HTR-8/SVneo (cell line): ENCODE data around the gene TTYH1.
A peak's percentile ranks its signal among the peaks of the same experiment; 100 is the strongest.
"Not testable (repeated sequence)": the region's sequence is repeated elsewhere in the genome, so short reads cannot be mapped to it uniquely, and the experiment has no call there.

ENCODE experiments used
- DNase-seq: peaks from one replicate; pipeline ENCODE4 v3.0.0; 2011; ENCODE audit warnings: low spot score, mixed read lengths; ENCODE audit not compliant: insufficient read length
- FAIRE-seq: peaks from 2 replicates; lab custom pipeline; 2011; peaks lifted over from hg19 to GRCh38; lab: Jason Lieb, UNC

Gene TTYH1

DNA sequence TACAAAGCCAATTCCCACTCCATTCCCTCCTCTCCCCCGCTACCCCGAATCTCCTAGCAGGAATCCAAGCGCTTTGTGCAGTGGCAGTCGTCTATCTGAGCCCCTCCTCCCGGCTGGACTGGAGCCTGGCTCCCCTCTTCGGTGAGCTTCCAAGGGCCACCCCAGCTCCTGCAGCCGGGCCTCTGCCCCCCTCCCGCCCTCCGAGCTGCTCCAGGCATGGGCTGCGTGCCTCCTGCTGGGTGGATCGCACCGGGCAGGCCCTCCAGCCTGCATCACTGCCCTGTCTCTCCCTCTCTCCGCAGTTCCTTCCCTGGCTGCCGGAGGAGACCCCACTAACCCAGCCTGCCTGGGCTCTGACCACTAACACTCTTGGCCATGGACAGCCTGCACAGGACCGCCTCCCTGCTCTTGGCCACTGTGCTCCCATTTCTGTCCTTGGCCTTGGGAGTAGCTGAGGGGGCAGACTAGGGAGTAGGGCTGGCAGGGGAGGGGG is 20.8 kb downstream of the TTYH1 start:
- no peak for FAIRE-seq
- no peak for DNase-seq

DNA sequence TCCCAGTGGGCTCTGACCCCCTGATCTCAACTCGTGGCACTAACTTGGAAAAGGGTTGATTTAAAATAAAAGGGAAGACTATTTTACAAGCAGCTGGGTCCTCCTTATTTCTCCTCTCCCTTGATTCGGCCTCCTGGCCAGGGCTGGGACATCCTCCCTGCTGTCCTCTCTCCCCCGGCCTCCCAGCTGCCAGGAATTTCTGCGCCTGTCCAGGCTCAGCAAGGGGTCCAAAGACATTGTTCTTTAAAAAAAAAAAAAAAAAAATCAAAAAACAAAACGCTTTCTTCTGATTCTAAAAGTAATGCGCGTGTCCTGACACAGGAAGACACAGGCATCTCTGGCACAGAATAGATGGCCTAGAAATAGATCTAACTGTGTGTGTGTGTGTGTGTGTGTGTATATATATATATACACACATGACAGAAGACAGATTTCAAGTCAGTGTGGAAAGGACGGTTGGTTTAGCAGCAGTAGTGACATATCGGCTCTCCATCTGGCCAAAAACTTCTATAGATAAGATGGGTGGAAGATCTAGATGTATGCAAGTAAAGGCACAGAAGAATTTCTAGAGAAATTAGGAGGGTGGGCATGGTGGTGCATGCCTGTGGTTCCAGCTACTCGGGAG is 21.5 kb downstream of the TTYH1 start:
- FAIRE-seq, result no peak
- DNase-seq, result no peak

DNA sequence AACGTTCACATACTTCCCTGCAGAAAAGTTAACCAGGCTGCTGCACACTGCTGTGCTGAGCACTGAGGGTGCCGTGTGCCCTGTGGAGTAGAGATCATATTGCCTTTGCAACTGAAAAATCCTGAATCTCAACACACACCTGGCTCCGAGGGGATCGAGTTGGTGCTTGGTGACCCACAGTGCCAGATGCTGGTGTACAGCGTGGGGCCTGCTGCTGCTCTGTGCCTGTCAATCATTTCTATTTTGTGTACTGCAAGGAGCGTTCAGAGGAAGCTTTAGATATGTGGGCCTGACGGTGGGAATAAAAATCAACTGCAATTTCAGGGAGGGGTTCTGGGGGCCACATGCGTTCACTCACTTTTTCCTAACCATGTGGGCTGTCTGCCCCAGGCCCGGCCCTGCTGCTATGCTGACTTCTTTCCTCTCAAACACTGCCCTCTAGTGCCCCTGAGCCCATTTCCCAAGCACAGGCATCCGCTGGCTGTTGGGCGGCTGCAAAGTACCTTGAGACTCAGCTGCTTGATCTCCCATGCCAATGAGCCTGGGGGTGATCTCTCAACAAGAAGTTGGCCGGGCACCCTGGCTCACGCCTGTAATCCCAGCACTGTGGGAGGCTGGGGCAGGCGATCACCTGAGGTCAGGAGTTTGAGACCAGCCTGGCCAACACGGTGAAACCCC is 24.0 kb downstream of the TTYH1 start:
- DNase-seq (no peak), FAIRE-seq (no peak)

DNA sequence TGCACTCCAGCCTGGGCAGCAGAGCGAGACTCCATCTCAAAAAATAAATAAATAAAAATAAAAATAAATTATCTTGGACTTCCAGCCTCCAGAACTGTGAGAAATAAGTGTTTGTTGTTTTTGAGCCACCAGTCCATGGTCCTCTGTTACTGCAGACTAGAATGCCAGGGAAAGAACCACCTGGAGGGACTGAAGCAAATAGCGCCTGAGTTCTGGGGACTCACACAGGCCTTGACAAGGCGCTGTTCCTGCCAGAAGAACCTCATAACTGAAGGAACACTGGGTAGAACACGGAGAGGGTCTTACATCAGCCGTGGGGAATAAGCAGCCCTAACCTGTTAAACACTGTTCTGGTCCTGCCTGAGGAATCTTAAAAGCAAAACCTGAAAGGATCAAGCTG is 25.4 kb downstream of the TTYH1 start:
- DNase-seq (no peak), FAIRE-seq (no peak)

DNA sequence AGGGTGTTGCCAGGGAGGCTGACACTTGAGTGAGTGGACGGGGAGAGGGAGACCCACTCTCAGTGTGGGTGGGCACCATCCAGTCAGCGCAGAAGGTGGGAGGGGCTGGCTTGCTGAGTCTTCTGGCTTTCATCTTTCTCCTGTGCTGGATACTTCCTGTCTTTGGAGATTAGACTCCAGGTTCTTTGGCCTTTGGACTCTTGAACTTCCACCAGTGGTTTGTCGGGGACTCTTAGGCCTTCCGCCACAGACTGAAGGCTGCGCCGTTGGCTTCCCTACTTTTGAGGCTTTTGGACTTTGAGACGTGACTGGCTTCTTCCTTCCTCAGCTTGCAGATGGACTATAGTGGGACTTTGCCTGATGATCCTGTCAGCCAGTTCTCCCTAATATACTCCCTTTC is 29.5 kb downstream of the TTYH1 start:
- FAIRE-seq (no peak), DNase-seq (no peak)

DNA sequence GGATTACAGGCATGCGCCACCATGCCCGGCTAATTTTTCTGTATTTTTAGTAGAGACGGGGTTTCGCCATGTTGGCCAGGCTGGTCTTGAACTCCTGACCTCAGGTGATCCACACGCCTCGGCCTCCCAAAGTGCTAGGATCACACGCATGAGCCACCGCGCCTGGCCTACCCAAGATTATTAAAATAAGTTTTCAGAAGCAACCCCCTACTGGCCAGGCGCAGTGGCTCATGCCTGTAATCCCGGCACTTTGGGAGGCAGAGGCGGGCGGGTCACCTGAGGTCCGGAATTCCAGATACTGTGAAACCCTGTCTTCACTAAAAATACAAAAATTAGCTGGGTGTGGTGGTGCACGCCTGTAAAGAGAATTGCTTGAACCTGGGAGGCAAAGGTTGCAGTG is 31.1 kb downstream of the TTYH1 start:
- not testable (repeated sequence) for DNase-seq, FAIRE-seq

DNA sequence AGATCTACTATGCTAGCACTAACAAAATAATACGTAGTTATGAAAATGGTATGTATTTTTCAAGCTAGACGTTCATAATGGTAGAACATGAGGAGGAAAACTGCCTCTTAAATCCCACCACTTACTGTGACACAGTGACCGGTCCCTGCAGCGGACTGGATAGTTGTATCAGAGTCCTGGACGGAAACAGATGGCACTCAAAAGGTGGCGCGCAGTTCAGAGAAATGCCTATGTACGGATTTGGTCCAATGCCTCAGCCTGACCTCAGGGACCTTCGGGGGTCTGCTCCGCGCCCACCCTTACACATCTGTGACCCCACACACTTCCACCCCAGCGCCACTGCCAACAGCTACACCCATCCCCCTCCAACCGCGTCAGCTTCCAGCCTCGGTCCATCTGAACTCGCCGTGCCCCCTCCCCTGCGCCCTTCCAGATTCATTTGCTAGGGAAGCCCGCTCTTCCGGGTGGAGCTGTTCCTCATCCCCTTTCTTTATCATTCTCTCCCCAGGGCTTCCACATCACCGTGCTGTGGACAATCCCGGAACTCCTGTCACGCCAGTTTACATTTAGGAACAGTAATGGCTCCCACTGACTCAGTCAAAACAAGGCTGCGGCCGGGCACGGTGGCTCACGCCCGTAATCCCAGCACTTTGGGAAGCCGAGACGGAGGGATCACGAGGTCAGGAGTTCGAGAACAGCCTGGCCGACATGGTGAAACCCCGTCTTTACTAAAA is 32.9 kb downstream of the TTYH1 start:
- no peak for FAIRE-seq

DNA sequence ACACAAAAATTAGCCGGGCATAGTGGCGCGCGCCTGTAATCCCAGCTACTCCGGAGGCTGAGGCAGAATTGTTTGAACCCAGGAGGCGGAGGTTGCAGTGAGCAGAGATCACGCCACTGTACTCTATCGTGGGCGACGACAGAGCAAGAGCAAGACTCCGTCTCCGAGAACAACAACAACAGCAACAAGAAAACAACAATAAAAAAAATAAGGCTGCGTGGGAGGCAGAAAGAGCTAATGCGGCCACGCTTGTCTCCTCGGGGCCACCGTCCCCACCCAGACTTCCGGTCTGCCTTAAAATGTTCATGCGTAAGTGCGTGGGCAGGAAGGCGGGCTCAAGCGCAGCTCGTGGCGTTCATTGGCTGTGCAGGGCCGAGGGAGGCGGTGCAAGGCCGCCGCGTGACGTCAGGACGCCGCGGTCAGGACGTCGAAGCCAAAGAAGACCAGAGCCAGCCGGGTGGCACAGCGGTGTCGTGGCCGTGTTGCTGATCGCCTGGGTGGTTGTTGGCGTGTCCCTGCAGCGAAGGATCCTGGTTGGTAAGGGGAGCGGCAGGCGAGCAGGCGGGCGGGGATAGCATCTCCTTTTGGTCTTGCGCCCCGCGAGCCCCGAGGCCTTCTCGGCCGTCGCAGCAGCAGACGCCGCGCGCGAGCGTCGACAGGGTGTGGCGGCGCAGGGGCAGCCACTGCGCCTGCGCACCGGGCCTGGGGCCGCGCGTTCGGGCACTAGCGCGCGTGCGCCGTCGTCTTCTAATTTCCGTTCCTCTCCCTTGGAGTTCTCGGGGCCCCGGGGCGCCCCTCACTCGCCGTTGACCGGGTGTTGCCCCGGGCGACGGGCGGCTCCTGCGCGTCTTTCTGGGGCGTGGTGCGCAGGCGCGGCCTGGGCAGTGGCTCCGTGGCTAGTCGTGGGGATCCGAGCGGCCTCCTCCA is 33.8 kb downstream of the TTYH1 start, which contains the start of gene LENG8:
Gene LENG8, plus strand, starts transcription at position 426 of the 927 bp plus-strand sequence. CDS start 2,146 bp downstream, outside the sequence.
- DNase-seq (peak; percentile 95), FAIRE-seq (peak; percentile 99)

More for the DNA sequence above, 32.9 kb downstream of the TTYH1 start:
- peak; percentile 51 for DNase-seq

DNA sequence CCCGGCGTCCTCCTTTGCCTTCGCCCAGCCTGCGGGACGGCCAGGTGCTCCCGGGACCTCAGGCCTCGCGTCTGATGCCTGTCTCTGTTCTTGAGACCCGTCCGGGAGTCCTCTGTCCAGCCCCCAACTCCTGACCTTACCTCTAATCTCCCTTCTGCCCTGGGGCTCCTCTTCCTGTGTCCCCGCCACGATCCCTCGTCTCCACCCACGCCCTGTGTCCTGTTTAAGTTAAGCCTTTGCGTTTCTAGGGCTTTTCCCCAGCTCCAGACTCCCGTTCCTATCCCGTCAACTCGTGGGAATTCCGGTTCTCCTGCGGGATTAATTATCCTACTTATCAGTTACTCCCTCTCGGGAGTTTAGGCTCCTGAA is 34.4 kb downstream of the TTYH1 start:
- FAIRE-seq, result no peak

DNA sequence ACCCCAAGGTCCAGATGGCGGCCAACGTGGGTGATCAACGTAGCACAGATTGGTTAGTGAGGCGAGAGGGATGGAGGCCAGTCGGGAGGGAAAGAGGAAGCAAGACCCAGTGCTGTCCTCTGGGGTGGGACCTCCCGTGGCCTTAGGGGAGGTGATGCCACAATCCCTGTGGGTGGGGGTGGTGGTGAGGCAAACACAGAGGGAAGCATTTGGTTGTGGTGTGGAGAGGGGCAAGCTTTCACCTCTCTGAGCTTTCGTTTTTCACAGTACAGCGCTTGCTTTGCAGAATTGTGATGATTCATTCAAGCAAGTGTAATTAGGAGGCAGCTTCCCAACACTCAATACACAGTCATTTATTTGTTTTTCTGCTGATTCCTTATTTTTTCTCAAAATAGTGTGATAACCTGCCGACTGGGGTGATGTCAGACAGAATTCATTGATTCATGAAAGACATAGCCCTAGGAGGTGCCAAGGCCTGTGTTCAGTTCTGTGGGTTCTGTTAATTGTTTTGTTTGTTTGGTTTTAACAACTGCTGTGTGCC is 36.1 kb downstream of the TTYH1 start:
- DNase-seq (no peak), FAIRE-seq (no peak)

More for the DNA sequence above, 34.4 kb downstream of the TTYH1 start:
- no peak for DNase-seq

DNA sequence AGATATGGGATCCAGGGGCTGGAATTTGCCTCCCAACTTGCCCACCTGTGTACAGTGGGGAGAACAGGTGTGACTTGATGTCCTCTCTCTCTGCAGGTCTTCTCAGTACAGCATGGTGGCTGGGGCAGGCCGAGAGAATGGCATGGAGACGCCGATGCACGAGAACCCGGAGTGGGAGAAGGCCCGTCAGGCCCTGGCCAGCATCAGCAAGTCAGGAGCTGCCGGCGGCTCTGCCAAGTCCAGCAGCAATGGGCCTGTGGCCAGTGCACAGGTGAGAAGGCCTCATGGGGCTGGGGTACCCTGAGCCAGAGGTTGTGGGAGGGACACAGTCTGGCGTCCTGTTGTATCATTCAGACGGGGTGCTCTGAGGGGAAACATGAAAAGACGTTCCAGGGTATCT is 36.7 kb downstream of the TTYH1 start:
- FAIRE-seq (no peak), DNase-seq (no peak)

DNA sequence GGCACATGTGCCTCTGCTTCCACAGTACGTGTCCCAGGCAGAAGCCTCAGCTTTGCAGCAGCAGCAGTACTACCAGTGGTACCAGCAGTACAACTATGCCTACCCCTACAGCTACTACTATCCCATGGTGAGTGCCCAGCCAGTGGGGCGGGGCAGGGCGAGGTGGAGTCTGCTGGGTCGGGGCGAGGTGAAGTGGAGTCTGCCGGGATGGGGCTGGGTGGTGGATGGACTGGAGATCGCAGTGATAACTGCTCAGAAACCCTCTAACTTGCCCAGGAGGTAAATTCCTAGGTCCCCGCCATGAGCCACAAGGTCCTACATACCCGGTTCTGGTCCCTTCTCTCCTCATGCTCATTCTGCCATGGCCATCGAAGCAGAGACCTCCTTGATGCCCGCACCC is 37.4 kb downstream of the TTYH1 start:
- FAIRE-seq (no peak), DNase-seq (no peak)

DNA sequence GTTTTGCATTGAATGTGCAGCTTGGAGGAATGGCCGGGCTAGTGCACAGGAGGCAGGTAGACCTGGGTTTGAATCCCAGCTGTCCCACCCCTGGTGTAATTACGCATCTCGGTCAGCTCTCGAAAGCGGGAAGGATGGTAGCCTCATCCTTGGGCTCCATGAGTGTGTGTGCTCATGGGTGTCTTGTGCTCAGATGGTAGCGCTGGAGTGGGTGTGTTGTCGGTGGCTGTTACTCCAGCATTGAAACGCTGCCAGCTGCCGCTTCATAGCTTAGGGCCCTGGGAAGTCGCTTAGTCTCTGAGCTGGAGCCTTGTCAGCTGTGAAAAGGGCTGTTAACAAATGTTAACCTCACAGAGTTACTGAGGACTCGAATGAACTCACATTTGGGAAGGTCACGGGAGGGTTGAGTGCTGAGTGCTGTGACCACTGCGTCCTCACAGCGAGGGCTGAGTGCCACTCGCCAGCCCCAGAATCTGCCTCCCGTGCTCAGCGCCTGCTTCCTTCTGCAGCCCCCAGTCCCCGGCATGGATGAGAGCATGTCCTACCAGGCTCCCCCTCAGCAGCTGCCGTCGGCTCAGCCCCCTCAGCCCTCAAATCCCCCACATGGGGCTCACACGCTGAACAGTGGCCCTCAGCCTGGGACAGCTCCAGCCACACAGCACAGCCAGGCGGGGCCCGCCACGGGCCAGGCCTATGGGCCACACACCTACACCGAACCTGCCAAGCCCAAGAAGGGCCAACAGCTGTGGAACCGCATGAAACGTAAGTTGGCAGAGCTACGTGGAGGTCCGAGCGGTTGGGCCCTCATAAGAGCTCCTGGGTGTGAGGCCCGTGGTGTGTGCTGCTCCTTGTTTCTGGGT is 38.9 kb downstream of the TTYH1 start:
- DNase-seq (no peak), FAIRE-seq (no peak)

DNA sequence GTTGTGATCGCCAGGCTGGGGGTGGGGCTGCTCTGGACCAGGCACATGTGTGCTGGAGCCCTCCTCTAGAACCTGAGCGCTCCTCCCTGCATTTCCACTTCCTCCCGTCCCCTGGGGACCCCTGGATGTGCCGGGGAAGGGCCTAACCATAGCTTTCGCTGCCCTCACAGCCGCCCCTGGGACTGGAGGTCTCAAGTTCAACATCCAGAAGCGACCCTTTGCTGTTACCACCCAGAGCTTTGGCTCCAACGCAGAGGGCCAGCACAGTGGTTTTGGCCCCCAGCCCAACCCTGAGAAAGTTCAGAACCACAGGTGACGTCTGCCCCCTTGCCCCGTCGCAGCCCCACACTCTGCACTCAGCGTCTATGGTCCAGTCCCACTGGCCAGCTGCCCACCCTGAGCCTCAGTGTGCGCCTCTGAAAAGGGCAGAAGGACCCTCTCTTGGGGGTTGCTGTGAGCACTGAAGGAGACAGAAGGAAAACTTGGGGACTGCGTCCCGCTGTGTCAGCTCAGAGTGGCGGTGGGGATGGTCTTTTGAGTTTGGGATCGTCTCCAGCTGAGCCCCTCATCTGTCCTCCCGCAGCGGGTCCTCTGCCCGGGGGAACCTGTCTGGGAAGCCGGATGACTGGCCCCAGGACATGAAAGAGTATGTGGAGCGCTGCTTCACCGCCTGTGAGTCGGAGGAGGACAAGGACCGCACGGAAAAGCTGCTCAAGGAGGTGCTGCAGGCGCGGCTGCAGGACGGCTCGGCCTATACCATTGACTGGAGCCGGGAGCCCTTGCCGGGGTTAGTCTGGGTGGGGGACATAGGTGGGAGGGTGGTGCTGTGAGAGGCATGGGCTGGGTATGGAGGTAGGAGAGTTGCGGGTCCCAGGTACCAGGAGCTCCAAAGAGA is 39.8 kb downstream of the TTYH1 start:
- no peak for DNase-seq
- FAIRE-seq, result no peak

DNA sequence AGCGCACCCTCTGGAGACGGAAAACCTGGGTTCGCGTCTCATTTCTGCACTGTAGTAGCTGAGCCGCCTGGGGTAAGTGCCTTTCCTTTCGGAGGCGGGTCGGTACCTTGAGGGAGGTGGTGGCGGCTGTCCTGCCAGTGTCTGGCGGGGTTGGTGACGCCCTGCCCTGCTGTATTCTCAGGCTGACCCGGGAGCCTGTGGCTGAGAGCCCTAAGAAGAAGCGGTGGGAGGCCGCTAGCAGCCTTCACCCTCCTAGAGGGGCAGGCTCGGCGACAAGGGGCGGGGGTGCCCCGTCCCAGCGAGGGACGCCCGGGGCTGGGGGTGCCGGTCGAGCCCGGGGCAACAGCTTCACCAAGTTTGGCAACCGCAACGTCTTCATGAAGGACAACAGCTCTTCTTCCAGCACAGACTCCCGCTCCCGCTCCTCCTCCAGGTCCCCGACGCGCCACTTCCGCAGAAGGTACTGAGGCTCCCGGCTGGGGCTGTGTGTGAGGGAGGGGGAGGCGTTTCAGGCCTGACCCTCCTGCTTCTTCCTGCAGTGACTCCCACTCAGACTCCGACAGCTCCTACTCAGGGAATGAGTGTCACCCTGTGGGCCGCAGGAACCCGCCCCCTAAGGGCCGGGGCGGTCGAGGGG is 40.6 kb downstream of the TTYH1 start:
- DNase-seq (no peak), FAIRE-seq (no peak)

DNA sequence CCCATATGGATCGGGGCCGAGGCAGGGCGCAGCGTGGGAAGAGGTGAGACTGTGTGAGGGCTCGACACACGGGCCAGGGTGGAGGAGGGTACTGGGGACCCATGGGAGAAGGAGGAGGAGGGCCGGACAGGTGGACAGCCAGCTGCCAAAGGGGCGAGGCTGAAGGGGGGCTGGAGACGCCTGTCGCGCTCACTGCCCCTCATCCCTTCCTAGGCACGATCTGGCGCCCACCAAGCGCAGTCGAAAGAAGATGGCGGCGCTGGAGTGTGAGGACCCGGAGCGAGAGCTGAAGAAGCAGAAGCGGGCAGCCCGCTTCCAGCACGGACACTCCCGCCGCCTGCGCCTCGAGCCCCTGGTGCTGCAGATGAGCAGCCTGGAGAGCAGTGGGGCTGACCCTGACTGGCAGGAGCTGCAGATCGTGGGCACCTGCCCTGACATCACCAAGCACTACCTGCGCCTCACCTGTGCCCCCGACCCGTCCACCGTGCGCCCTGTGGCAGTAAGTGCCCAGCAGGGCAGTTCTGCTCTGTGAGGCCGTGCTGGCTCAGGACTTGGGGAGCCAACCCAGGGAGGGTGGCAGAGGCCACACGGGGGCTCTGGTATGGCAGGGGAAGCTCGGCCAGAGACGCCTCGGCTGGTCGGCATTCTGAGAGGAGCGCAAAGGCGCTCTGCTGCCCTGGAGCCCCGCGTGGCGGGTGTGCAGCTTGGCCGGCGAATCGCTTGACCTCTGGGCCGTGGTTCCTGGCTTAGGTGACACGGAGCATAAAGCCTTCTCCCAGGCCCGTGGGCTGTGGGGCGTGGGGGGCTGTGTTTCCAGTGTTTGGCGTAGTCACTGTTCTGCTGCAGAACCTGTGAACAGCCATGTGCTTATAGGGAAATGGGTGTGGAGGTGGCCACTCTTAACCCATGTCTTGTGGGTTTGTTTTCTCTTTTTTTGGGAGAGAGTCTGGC is 41.4 kb downstream of the TTYH1 start:
- FAIRE-seq, result no peak
- no peak for DNase-seq
